HT-29 (cell line): ENCODE data around the gene YY2. TPM values are rescaled to one million over a fixed set of nuclear protein-coding genes. Genes with fewer than 3 reads are reported as not detected.
A peak's percentile ranks its signal among the peaks of the same experiment; 100 is the strongest.
"Not testable (repeated sequence)": the region's sequence is repeated elsewhere in the genome, so short reads cannot be mapped to it uniquely, and the experiment has no call there.

Source experiments
- DNase-seq: peaks from one replicate; pipeline ENCODE4 v3.0.0-alpha.2; 2015; ENCODE audit warnings: low spot score
- total RNA-seq: library from RNA; depleted of rRNA; stranded (reverse); fragments of >200 nt; shearing (Covaris generic); gene quantifications from 2 replicates; pipeline ENCODE4 v1.2.3, GENCODE V29; 2014; rRNA removed

The YY2 gene
- 1.1 and 2.0 TPM in 2 replicates for total RNA-seq

GRCh38 chrX:21855937-21856415 is at the start of gene YY2:
Gene YY2 (plus strand): TSS chrX:21855987. CDS start chrX:21856485, 498 bp downstream.
- no peak for DNase-seq

- peak; percentile 11 for DNase-seq
Measured at GRCh38 chrX:21806691-21807090, 49.1 kb upstream of the YY2 start.

DNA sequence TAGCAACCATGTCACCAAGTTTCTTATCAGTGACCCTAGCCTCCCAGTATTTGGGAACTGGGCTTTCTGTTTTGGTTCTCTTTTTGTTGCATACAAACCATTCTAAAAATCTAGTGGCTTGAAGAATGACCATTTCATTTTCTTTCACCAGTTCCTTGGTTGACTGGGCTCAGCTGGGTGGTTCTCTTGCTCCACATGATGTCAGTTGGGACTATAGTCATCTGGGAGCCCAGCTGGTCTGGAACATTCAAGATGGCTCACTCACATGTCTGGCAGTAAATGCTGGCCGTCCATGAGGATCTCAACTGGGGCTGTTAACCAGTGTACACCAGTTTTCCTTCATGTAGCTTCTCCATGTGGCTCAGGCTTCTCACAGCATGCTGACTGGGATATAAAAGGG is 44.0 kb upstream of the YY2 start:
- DNase-seq: no peak

- no peak for DNase-seq
Measured at GRCh38 chrX:21812628-21813027, 43.2 kb upstream of the YY2 start.

DNA sequence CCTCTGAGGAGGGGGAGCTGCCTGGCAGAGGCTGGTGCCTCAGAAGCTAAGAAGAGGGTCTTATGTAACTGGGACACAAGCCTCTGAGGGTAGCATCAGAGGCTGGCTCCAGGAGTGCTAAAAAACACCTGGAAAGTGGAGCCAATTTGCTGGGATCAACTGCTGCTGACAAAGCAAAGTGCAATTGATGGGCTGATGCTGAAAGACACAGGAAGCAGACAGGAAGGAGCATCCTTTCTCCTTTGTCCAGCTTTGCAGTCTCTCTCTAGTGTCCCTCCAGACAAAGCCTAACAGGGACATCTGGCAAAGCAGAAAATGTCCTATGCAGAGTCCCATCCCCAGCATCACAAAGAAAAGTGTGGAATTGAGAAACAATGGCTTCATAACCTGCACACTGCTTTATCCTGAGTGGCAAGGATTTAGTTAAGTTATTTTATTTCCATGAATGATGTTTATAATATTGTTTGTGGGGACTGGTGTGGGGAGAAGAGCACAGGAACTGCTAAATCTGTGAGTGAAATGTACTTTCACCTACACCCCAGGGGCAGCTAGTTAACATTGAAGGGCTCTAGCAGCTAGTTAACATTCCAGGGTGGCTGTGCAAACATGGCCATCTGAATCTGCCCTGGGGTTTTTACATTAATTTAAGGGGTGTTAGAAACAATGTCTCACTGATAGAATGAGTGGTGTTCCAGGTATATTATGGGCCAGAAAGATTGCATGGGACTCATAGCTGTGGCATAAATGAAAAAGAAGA is 42.0 kb upstream of the YY2 start:
- DNase-seq: no peak

GRCh38 chrX:21816136-21816535 is 39.7 kb upstream of the YY2 start:
- no peak for DNase-seq

GRCh38 chrX:21820170-21820569 is 35.6 kb upstream of the YY2 start:
- not testable (repeated sequence) for DNase-seq

DNA sequence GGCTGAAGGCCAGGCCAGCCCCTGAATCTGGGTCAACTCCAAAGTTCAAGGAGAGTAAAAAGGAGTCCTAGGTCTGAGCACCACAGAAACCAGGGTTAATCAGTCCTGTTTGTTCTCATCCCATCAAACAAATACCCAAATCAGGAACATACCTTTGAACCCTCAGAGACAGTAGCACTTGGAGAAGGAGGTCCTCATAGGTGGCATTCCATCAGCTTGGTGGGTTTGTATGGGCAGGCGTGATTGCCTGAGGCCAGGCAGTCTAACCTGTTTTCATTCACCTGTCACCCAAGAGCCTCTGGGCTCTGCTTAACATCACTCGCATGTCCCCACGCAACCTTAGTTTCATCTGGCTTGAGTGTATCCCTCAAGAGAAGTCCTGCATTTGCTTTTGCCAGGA is 33.9 kb upstream of the YY2 start:
- DNase-seq: no peak

DNA sequence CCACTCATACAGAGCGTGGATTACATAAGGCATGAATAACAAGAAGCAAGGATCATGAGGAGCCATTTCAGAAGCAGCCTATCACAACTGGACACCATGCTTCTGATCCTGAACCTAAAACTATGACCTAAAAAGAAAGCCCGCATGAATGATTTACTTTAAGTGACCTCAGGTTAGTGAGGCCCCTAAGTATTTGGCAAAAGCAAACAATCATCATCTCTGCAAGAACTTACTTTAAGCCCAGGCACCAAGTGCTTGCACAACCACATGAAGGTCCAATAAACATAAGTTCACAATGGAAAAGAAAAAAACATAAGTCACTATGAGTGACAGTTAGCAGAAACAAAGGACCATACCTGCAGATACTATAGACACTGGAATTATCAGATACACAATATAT is 24.3 kb upstream of the YY2 start:
- no peak for DNase-seq

- DNase-seq: no peak
Measured at GRCh38 chrX:21837056-21837455, 18.7 kb upstream of the YY2 start.

DNA sequence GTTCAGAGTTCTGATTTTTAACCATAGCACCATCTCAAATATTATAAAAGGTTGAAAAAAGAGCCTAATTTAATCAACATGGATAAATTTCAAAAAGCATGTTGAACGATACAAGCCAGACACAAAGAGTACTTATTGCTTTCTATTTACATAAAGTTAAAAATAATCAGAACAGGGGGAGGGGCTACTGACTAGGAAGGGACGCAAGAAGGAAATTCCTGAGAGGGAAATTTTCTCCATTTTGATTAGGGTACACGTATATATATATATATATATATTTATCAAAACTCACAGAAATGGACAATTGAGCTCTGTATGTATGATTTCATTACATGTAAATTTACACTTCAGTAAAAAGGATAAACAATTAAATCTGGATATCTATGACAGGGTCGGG is 16.9 kb upstream of the YY2 start:
- no peak for DNase-seq

DNA sequence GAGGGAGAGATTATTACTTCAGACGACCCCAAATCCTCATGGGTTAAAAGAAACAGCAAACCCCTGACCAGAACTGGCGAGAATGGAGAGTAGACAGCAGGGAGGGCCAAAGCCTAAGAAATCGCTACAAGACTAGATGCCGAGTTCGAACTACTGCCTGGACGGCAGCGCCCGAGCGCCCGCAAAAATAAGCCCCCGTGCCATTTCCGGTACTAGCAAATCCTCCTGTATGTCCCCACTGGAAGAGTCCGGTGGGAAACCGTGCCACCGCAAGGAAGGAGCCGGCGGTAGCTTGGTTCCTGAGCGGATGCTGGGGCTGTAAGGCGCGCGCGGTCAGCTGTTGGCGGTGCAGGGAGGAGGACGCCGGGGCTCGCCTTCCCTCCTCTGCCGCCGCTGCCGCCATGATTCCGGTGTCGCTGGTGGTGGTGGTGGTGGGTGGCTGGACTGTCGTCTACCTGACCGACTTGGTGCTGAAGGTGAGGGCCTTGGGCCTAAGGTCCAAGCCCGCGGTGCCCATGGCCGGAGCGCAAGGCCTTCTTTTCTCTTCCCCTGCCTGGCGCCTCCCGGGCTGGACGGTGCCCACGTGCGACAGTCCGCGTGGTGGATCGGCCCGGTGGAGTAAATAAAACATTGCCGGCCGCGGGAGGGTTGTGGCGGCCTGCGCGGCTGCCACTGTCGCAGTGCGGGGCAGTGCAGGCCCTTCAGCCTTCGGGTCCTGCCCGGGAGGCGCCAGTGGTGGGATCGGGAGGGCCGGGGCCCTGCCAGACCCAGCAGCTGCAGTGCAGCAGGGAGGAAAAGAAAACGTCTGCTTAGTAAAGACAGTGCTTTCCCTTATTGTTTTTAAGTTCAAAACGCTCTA is 16.2 kb upstream of the YY2 start, which contains the start of gene MBTPS2:
MBTPS2 (plus strand) TSS at position 284 of the 859 bp plus-strand sequence; CDS start at position 402, 118 bp downstream.
- DNase-seq: peak; percentile 87

GRCh38 chrX:21840193-21840545 is 15.6 kb upstream of the YY2 start:
- DNase-seq: no peak

DNA sequence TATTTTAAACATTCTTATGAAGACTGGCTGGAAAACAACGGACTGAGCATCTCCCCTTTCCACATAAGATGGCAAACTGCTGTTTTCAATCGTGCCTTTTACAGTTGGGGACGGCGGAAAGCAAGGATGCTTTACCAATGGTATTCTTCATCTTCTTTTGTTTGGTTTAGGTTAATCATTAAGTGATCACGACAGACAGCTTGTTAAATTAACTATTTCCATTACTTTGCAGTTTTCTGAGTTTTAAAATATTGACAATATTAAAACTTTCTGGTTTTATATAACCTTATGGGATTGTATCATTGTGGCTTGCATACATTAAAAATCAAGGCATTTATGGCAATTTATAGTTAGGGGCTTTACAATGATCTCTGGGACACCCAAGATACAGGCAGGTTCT is 12.6 kb upstream of the YY2 start:
- DNase-seq: no peak

DNA sequence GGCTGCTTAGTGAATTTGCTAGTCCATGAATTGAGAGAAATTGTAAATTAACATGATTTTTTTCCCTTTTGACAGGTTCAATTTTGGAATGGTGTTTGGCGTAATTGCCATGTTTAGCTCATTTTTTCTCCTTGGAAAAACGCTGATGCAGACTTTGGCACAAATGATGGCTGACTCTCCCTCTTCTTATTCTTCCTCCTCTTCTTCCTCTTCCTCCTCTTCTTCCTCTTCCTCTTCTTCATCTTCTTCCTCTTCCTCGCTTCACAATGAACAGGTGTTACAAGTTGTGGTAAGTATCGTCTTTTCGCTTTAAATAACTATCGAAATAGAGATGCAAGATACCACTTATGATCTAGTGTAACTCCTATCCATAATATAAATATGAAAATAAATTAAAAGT is 10.7 kb upstream of the YY2 start:
- DNase-seq: no peak

GRCh38 chrX:21847342-21847741 is 8.4 kb upstream of the YY2 start:
- DNase-seq: no peak

DNA sequence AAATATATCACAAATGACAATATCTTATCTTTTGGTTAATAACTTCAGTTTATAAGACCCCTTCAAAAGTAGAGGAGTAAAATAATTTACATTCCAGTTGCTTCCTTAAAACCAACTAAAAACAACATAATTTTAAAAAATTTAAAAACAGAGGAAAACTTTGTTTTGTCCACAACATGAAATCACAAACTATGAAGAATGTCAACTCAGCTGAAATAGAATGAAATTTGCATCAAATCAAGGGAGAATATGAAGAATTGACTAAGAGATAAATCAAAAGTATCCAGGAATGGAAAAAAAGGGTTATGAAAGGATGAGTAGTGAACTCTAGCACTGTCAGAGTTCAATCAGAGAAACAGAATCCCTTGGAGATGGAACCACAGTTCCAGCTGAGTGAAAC is 2.2 kb upstream of the YY2 start:
- DNase-seq: no peak

DNA sequence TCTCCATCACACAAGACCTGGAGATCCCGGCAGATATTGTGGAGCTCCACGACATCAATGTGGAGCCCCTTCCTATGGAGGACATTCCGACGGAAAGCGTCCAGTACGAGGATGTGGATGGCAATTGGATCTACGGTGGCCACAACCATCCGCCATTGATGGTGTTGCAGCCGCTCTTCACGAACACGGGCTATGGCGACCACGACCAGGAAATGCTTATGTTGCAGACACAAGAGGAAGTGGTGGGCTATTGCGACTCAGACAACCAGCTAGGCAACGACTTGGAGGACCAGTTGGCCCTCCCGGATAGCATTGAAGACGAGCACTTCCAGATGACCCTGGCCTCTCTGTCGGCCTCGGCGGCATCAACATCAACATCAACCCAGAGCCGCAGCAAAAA is 717 bp downstream of the YY2 start:
- DNase-seq: no peak

DNA sequence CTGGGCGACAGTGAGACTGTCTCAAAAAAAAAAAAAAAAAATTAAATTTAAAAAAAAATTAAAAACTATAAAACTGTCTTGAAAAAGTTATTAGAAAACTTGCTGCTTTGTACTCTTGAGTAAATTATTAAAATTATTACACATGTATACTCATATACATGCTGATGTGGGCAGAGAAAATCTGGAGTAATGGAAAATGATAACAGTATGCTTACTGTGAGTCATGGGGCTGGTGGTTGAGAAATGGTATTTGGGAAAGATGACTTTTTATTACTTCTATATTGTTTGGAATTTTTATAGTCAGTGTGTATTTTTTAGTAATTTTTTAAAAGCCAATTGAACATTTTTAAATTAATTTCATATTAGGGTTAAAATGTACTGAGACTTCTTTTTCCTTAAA is 7.5 kb downstream of the YY2 start:
- DNase-seq: no peak

- no peak for DNase-seq
Measured at GRCh38 chrX:21865436-21865835, 9.6 kb downstream of the YY2 start.

DNA sequence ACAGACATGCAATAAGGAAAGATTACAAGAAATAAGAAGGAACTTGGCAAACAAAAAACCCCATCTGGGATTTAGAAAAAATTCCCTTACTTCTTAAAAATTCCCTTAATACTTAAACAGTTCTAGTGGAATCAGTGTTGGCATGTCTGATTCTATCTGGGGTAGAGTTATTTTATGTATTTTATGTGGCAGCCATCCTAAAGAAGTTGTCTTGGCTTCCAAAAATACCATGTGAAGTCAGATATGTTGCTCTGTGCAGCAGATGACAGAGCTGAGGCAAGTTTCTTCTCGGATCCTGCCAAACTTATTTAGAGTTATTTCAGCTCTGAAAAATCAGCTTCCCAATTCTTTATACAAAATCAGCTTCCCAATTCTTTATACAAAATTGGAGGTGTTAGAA is 14.7 kb downstream of the YY2 start:
- no peak for DNase-seq

- DNase-seq: no peak
Measured at GRCh38 chrX:21873063-21873775, 17.4 kb downstream of the YY2 start.
